Ishikawa (cell line): Measurements from ENCODE around the gene C13orf46.

Experiments
- CEBPB ChIP-seq: IDR thresholded peaks from 2 replicates; pipeline ENCODE4 v1.6.1; 2012
- CREB1 ChIP-seq: IDR thresholded peaks from 2 replicates; pipeline ENCODE4 v1.6.1; 2012; ENCODE audit warnings: low read depth
- EGR1 ChIP-seq: IDR thresholded peaks from 2 replicates; pipeline ENCODE4 v1.6.1; 2012
- EP300 ChIP-seq: IDR thresholded peaks from 2 replicates; pipeline ENCODE4 v1.6.1; 2012; ENCODE audit warnings: borderline replicate concordance
- FOXM1 ChIP-seq: IDR thresholded peaks from 2 replicates; pipeline ENCODE4 v1.6.1; 2012; ENCODE audit warnings: low read depth, borderline replicate concordance
- MAX ChIP-seq: IDR thresholded peaks from 2 replicates; pipeline ENCODE4 v1.6.1; 2012
- NFIC ChIP-seq: IDR thresholded peaks from 2 replicates; pipeline ENCODE4 v1.6.1; 2012
- RAD21 ChIP-seq: IDR thresholded peaks from 2 replicates; pipeline ENCODE4 v1.6.1; 2012; ENCODE audit warnings: low read depth
- REST ChIP-seq: IDR thresholded peaks from 2 replicates; pipeline ENCODE4 v1.6.1; 2012; ENCODE audit warnings: low read depth, mild to moderate bottlenecking
- TAF1 ChIP-seq: IDR thresholded peaks from 2 replicates; pipeline ENCODE4 v1.6.1; 2012; ENCODE audit warnings: low read depth, mild to moderate bottlenecking
- TCF12 ChIP-seq: IDR thresholded peaks from 2 replicates; pipeline ENCODE4 v1.6.1; 2012; ENCODE audit warnings: low read depth
- TEAD4 ChIP-seq: IDR thresholded peaks from 2 replicates; pipeline ENCODE4 v1.6.1; 2012
- YY1 ChIP-seq: IDR thresholded peaks from 2 replicates; pipeline ENCODE4 v1.6.1; 2012; ENCODE audit warnings: low read depth
- ZBTB7A ChIP-seq: IDR thresholded peaks from 2 replicates; pipeline ENCODE4 v1.6.1; 2012; ENCODE audit warnings: low read depth
- TF ChIP-seq, protein P1 (sequence below): IDR thresholded peaks from 2 replicates; pipeline ENCODE4 v1.6.1; 2012

The C13orf46 gene

GRCh38 chr13:114002771-114003321 lies 29.0 kb upstream of the C13orf46 start:
- no peak for TF ChIP-seq TEAD4
- TF ChIP-seq, protein P1, sequence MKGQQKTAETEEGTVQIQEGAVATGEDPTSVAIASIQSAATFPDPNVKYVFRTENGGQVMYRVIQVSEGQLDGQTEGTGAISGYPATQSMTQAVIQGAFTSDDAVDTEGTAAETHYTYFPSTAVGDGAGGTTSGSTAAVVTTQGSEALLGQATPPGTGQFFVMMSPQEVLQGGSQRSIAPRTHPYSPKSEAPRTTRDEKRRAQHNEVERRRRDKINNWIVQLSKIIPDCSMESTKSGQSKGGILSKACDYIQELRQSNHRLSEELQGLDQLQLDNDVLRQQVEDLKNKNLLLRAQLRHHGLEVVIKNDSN = no peak
- no peak for TF ChIP-seq TAF1
- TF ChIP-seq YY1 = no peak
- TF ChIP-seq FOXM1 = no peak
- no peak for TF ChIP-seq EGR1
- no peak for TF ChIP-seq TCF12
- no peak for TF ChIP-seq CREB1
- no peak for TF ChIP-seq MAX
- TF ChIP-seq EP300 = no peak
- no peak for TF ChIP-seq ZBTB7A
- no peak for TF ChIP-seq RAD21
- TF ChIP-seq NFIC = no peak
- TF ChIP-seq CEBPB = no peak
- no peak for TF ChIP-seq REST

DNA sequence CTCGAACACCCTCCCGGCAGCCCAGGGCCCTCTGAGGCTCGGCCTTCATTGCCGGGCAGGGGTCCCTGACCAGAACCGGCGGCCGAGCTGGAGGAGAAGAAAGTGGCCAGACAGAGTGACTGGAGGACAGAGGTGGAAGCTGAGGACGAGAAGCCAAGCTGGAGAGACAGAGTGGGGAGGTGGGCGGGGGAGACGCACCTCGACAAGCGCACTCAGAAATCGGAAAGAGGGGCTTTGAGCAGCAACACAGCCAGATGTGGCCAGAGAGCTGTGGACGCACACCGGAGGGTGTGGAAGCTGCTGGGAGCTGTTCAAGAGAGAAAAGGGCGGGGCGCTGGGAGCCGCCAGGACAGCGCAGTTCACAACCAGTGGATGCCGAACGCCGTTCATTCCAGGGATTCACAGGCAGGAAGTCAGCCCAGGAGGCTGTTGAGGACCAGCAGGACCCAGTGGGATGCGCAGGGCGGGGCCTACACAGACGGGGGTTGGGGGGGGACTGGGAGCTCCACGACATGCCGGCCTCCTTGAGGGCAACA lies 28.2 kb upstream of the C13orf46 start:
- TF ChIP-seq EGR1 (no peak), CREB1 (no peak), YY1 (no peak), TEAD4 (no peak), MAX (no peak), TCF12 (no peak), REST (no peak)

DNA sequence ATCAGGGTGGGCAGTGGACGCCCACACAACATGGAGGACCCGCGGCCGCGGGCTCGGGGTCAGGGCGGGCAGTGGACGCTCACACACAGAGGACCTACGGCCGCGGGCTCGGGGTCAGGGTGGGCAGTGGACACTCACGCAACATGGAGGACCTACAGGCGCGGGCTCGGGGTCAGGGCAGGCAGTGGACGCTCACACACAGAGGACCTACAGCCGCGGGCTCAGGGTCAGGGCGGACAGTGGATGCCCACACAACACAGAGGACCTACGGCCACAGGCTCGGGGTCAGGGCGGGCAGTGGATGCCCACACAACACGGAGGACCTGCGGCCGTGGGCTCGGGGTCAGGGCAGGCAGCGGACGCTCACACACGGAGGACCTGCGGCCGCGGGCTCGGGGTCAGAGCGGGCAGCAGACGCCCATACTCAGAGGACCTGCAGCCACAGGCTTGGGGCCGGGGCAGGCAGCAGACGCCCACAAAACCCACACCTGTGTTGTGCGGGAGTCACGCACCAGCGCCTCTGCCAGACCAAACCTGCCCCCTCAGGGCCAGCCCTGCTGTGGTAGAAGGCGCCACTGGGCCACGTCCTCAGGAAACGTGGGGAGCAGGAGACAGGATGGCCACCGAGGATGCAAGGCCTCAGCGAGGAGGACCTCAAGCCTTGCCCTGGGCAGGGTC lies 27.6 kb upstream of the C13orf46 start:
- no peak for TF ChIP-seq EGR1
- TF ChIP-seq TCF12 = no peak
- TF ChIP-seq FOXM1 = no peak
- TF ChIP-seq CREB1 = no peak
- TF ChIP-seq CEBPB = no peak
- no peak for TF ChIP-seq YY1
- no peak for TF ChIP-seq TEAD4
- TF ChIP-seq, protein P1 = no peak

DNA sequence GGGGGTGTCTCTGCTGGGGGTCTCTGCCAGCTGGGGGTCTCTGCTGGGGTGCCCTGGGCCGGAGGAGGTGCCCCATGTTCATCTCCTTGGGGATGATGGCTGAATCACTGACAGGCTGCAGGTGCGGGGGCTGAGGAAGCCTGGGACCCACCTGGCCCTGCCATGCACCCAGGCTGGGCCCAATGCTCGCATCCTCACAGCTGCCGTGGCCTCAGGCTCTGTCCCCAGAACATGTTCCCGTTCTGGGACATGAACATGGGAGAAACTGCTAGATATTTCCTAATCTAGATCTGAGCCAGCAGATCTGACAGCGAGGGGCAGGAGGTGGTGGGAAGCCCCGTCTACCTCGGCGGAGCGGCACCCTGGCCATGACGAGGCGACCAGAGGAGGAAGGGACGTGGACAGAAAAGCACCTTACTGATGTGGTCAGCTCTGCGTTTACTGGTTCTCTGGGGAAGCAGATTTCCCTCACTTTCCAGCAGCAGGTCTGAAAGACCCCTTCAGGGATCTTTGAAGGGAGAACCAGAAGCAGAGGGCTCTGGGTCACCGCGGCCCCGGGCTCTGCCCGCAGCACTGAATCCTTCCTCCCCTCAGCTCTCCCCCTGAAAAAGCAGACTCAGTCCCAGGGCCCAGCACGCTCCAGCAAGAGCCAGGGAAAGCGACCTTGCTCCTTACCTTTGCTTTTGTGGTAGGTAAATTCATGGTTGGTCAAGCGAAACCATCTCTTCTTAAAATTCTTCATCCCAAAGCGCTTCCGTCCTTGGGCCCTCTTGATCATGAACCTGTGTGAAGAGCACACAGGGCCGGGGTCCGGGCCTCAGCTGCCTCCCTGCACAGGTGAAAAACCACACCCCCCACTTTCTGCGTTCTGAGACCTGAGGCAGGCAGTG lies 26.5 kb upstream of the C13orf46 start:
- no peak for TF ChIP-seq NFIC
- TF ChIP-seq MAX = no peak
- no peak for TF ChIP-seq REST
- TF ChIP-seq CREB1 = no peak
- TF ChIP-seq CEBPB = no peak
- TF ChIP-seq TCF12 = no peak
- no peak for TF ChIP-seq ZBTB7A
- TF ChIP-seq YY1 = no peak
- no peak for TF ChIP-seq TEAD4
- no peak for TF ChIP-seq RAD21
- TF ChIP-seq EGR1 = no peak
- TF ChIP-seq, protein P1 = no peak
